Fibroblast of villous mesenchyme (primary cell): ENCODE results near the gene CDKN1C. TPM values are rescaled to one million over a fixed set of nuclear protein-coding genes. Genes with fewer than 3 reads are reported as not detected.

ENCODE experiments used
- DNase-seq: peaks from one replicate; pipeline ENCODE4 v3.0.0-alpha.2; 2010; ENCODE audit warnings: low read depth
- H3K4me3 ChIP-seq: 2 replicates; pipeline ENCODE4 v1.5.1; 2011; ENCODE audit warnings: low read depth, mild to moderate bottlenecking, low read length
- CTCF ChIP-seq: IDR thresholded peaks from 2 replicates; pipeline ENCODE4 v1.5.1; 2012; ENCODE audit warnings: low read depth, mild to moderate bottlenecking, low read length; ENCODE audit not compliant: insufficient read depth
- total RNA-seq: library from RNA; depleted of rRNA; stranded (reverse); fragments of >200 nt; gene quantifications from 2 replicates; pipeline ENCODE4 v1.2.3, GENCODE V29; 2012

CDKN1C gene
- total RNA-seq, 1 donor, result 3.9 TPM

- no peak overlapping the region for H3K4me3 ChIP-seq
- no peak for TF ChIP-seq CTCF
- no peak for DNase-seq
Observed at GRCh38 chr11:2841411-2842190, 44.0 kb downstream of the CDKN1C start.

- no peak for TF ChIP-seq CTCF
- no peak for DNase-seq
- no peak overlapping the region for H3K4me3 ChIP-seq
Observed at GRCh38 chr11:2839395-2839943, 46.1 kb downstream of the CDKN1C start.

- TF ChIP-seq CTCF, result no peak
- H3K4me3 ChIP-seq, result no peak overlapping the region
- DNase-seq, result no peak
Observed at GRCh38 chr11:2838676-2839294, 46.8 kb downstream of the CDKN1C start.

GRCh38 chr11:2838091-2838490 lies 47.5 kb downstream of the CDKN1C start:
- H3K4me3 ChIP-seq, result no peak overlapping the region
- no peak for DNase-seq
- TF ChIP-seq CTCF, result no peak

- DNase-seq, result no peak
Observed at GRCh38 chr11:2837651-2838050, 47.9 kb downstream of the CDKN1C start.

GRCh38 chr11:2837096-2837601 lies 48.4 kb downstream of the CDKN1C start:
- peak; percentile 74 for DNase-seq
- no peak overlapping the region for H3K4me3 ChIP-seq
- peak; percentile 52 for TF ChIP-seq CTCF

More at GRCh38 chr11:2837651-2838050, 47.9 kb downstream of the CDKN1C start:
- TF ChIP-seq CTCF, result no peak
- no peak overlapping the region for H3K4me3 ChIP-seq
